Endothelial cell of umbilical vein (primary cell): ENCODE measurements around the gene MPC2. TPM values are rescaled to one million over a fixed set of nuclear protein-coding genes. Genes with fewer than 3 reads are reported as not detected.

Experiments
- BruUV-seq: library from RNA; stranded (reverse); fragments of 400-500 nt; replicated peaks from 2 replicates; lab custom pipeline; 2021; lab: Mats Ljungman, UMichigan
- CTCF ChIA-PET: fragments of 300-600, 350-600 bp; sonication (Branson Sonifier 250); formaldehyde crosslinking; loops from one replicate; lab custom pipeline; 2021; ENCODE audit warnings: antibody characterized with exemption, inconsistent platforms; lab: Charles Lee
- POLR2A ChIA-PET: fragments of 300-600, 350-600 bp; sonication (Branson Sonifier 250); formaldehyde crosslinking; loops from one replicate; lab custom pipeline; 2021; ENCODE audit warnings: antibody characterized with exemption, inconsistent platforms; lab: Charles Lee
- DNase-seq: peaks from one replicate; pipeline ENCODE4 v3.0.0-alpha.2; 2011; ENCODE audit warnings: low read depth, low spot score
- FAIRE-seq: peaks from 2 replicates; lab custom pipeline; 2011; peaks lifted over from hg19 to GRCh38; lab: Jason Lieb, UNC
- H2AFZ ChIP-seq: 2 replicates; pipeline ENCODE4 v1.6.0; 2012; ENCODE audit warnings: low read depth, low read length, control low read depth, inconsistent platforms
- H3K27ac ChIP-seq: 2 replicates; pipeline ENCODE4 v1.5.1; 2011; ENCODE audit warnings: low read depth, mild to moderate bottlenecking, control low read depth, low read length, moderate library complexity; ENCODE audit not compliant: insufficient read depth
- H3K27me3 ChIP-seq, 2 experiments: 2 replicates each; pipeline versions ENCODE4 v1.6.0 to v1.6.1; 2011; ENCODE audit warnings: low read length in 2 of 2, mixed read lengths in 1 of 2; ENCODE audit not compliant: control insufficient read depth in 2 of 2, insufficient read depth in 2 of 2
- H3K36me3 ChIP-seq, 2 experiments: 2 replicates in 1 of 2; 3 replicates in 1 of 2; pipeline ENCODE4 v1.5.1; 2011; ENCODE audit warnings: low read length in 2 of 2, mild to moderate bottlenecking in 1 of 2, moderate library complexity in 1 of 2; ENCODE audit not compliant: control insufficient read depth in 2 of 2, insufficient read depth in 2 of 2; ENCODE audit errors: extremely low read depth in 1 of 2
- H3K4me1 ChIP-seq: 3 replicates; pipeline ENCODE4 v1.5.1; 2011; ENCODE audit warnings: mild to moderate bottlenecking, low read length; ENCODE audit not compliant: control insufficient read depth, insufficient read depth; ENCODE audit errors: extremely low read depth
- H3K4me2 ChIP-seq: 2 replicates; pipeline ENCODE4 v1.6.1; 2011; ENCODE audit warnings: low read length, control low read depth, mixed read lengths; ENCODE audit not compliant: insufficient read depth
- H3K4me3 ChIP-seq, 3 experiments: fragments of 200-600 bp in 1 of 3; sonication (generic), shearing (Covaris generic) in 1 of 3; replicated peaks in 1 of 3; 2 replicates each; pipeline ENCODE4 v1.5.1; 2011 to 2016; ENCODE audit warnings: control low read depth in 3 of 3, low read length in 3 of 3, mild to moderate bottlenecking in 2 of 3, inconsistent platforms in 1 of 3, low read depth in 1 of 3, moderate library complexity in 1 of 3; ENCODE audit not compliant: insufficient read depth in 1 of 3
- H3K79me2 ChIP-seq: 2 replicates; pipeline ENCODE4 v1.6.0; 2012; ENCODE audit warnings: low read length, inconsistent platforms; ENCODE audit not compliant: control insufficient read depth, insufficient read depth
- H3K9ac ChIP-seq: replicated peaks from 2 replicates; pipeline ENCODE3; 2011; ENCODE audit warnings: low read length, control low read depth; ENCODE audit not compliant: insufficient read depth; ENCODE audit errors: extremely low read depth
- H3K9me1 ChIP-seq: replicated peaks from 3 replicates; pipeline ENCODE4 v1.6.0; 2011; ENCODE audit warnings: mild to moderate bottlenecking, low read length; ENCODE audit not compliant: control insufficient read depth, insufficient read depth; ENCODE audit errors: extremely low read depth
- H3K9me3 ChIP-seq: replicated peaks from 2 replicates; pipeline ENCODE4 v1.5.1; 2012; ENCODE audit warnings: low read length, inconsistent platforms; ENCODE audit not compliant: control insufficient read depth, insufficient read depth
- H4K20me1 ChIP-seq: replicated peaks from 2 replicates; pipeline ENCODE3; 2011; ENCODE audit warnings: mild to moderate bottlenecking, low read length; ENCODE audit not compliant: control insufficient read depth, insufficient read depth; ENCODE audit errors: extremely low read depth
- EZH2 ChIP-seq: IDR thresholded peaks from 2 replicates; pipeline ENCODE4 v1.6.1; 2012; ENCODE audit warnings: borderline replicate concordance, low read depth, mild to moderate bottlenecking, moderate library complexity, low read length, inconsistent platforms; ENCODE audit not compliant: severe bottlenecking
- FOS ChIP-seq: IDR thresholded peaks from 2 replicates; pipeline ENCODE4 v1.6.1; 2011; ENCODE audit warnings: mild to moderate bottlenecking, low read length, moderate library complexity, borderline replicate concordance; ENCODE audit not compliant: insufficient read depth
- GATA2 ChIP-seq: IDR thresholded peaks from 2 replicates; pipeline ENCODE4 v1.7.0; 2011; ENCODE audit warnings: low read depth, mild to moderate bottlenecking, moderate library complexity, mixed read lengths, low read length; ENCODE audit not compliant: insufficient read length, insufficient read depth
- JUN ChIP-seq: IDR thresholded peaks from 2 replicates; pipeline ENCODE4 v1.6.1; 2011; ENCODE audit warnings: borderline replicate concordance, low read depth; ENCODE audit not compliant: insufficient read length, insufficient read depth
- MYC ChIP-seq: IDR thresholded peaks from one replicate; pipeline ENCODE4 v1.6.1; 2011; ENCODE audit warnings: mild to moderate bottlenecking, low read depth, low read length
- POLR2A ChIP-seq: IDR thresholded peaks from 2 replicates; pipeline ENCODE4 v1.6.1; 2012; ENCODE audit warnings: low read depth, mild to moderate bottlenecking, control low read depth, low read length
- POLR2AphosphoS5 ChIP-seq: IDR thresholded peaks from 2 replicates; pipeline ENCODE4 v1.6.1; 2012; ENCODE audit warnings: low read depth, mild to moderate bottlenecking, control low read depth, low read length, moderate library complexity; ENCODE audit not compliant: insufficient read depth
- dilution Hi-C: fragments of 300-500 bp; cut with MboI; formaldehyde crosslinking; loops from one replicate; pipeline ENCODE4 v1.15.0; 2019; ENCODE audit warnings: low sequenced_read_pairs; ENCODE audit not compliant: extremely low pct_ligation_motif_present
- intact Hi-C: fragments of 100-400 bp; cut with micrococcal nuclease; formaldehyde crosslinking; loops from one replicate; pipeline ENCODE4 v1.10.0; 2022
- polyA plus RNA-seq, 4 experiments: library from polyadenylated mRNA; depleted of rRNA in 3 of 4; stranded (reverse) in 3 of 4; unstranded in 1 of 4; fragments of >200 nt; gene quantifications; 2 replicates each; pipeline versions ENCODE4 v1.2.1 to v1.2.3, GENCODE V29; 2011 to 2012; ENCODE audit warnings: missing spikeins in 1 of 4
- total RNA-seq: library from RNA; stranded (reverse); gene quantifications from 2 replicates; pipeline ENCODE4 v1.2.3, GENCODE V29; 2021
- TF ChIP-seq, protein P1 (sequence below), 2 donors: IDR thresholded peaks; 1 replicate in 1 of 2; 2 replicates in 1 of 2; pipeline ENCODE4 v1.5.1; 2011; ENCODE audit warnings: low read length in 2 of 2, mild to moderate bottlenecking in 2 of 2, moderate library complexity in 2 of 2, control low read depth in 1 of 2, inconsistent platforms in 1 of 2, low read depth in 1 of 2; ENCODE audit not compliant: insufficient read depth in 1 of 2; ENCODE audit errors: extremely low read depth in 1 of 2
- TF ChIP-seq, protein P2 (sequence below): IDR thresholded peaks from 2 replicates; pipeline ENCODE4 v1.6.1; 2011; ENCODE audit not compliant: insufficient read depth, insufficient read length

Gene MPC2
- total and polyA plus RNA-seq, 2 donors (not counting 3 experiments of a cell fraction or from before 2014, with no cell fraction given), result 14.9 to 35.8 TPM

DNA sequence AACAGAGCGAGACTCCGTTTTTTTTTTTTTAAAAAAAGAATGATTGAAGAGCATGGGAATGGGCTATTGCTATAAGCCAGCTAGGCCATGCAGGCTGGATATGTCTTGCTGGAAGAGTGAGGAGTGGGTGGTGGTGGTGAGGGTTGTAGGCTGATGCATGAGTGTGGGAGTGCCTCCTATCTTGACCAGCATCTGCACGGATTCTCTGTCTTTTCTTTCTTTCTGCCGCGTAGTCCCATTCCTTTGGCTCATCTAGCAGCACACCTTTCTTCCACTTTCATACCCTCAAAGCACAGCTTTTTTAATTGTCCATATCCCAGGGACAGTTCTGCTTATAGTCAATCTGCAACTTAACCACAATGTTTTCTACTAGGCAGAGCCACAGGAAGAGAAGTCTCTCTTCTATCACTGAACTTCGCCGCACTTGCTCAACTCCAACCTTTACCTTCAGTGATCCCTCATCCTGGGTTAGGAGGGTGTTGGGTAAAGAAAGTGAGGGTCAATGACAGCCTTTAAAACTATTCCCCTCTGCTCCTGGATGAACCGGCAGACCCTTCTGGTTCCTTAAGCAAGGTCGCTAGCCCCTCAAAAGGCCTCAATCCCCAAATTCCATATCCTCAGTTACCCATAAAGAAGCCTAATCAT is 38.2 kb downstream of the MPC2 start:
- no TSS peak for BruUV-seq
- H3K4me1 ChIP-seq, result no peaks in the 10 kb centered on the region
- ChIA-PET CTCF (no interaction called here), POLR2A (no interaction called here)
- no peaks in the 10 kb centered on the region for H3K36me3 ChIP-seq
- no peaks in the 10 kb centered on the region for H3K9me1 ChIP-seq
- DNase-seq (no peak), FAIRE-seq (no peak)
- no peaks in the 10 kb centered on the region for H4K20me1 ChIP-seq
- H3K4me3 ChIP-seq, result no peak overlapping the region
- no peak overlapping the region for H3K9ac ChIP-seq
- intact Hi-C loops, result no loop called here
- TF ChIP-seq POLR2A (no peak), EZH2 (no peak), JUN (no peak), FOS (no peak), MYC (no peak), GATA2 (no peak), POLR2AphosphoS5 (no peak)
- TF ChIP-seq, protein P1, sequence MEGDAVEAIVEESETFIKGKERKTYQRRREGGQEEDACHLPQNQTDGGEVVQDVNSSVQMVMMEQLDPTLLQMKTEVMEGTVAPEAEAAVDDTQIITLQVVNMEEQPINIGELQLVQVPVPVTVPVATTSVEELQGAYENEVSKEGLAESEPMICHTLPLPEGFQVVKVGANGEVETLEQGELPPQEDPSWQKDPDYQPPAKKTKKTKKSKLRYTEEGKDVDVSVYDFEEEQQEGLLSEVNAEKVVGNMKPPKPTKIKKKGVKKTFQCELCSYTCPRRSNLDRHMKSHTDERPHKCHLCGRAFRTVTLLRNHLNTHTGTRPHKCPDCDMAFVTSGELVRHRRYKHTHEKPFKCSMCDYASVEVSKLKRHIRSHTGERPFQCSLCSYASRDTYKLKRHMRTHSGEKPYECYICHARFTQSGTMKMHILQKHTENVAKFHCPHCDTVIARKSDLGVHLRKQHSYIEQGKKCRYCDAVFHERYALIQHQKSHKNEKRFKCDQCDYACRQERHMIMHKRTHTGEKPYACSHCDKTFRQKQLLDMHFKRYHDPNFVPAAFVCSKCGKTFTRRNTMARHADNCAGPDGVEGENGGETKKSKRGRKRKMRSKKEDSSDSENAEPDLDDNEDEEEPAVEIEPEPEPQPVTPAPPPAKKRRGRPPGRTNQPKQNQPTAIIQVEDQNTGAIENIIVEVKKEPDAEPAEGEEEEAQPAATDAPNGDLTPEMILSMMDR (IDR thresholded peaks at IDR 0.05; ENCODE audit: extremely low read depth in 1 of 2, insufficient read depth in 1 of 2, low read depth in 1 of 2, low read length in 2 of 2), result no peak
- TF ChIP-seq, protein P2, sequence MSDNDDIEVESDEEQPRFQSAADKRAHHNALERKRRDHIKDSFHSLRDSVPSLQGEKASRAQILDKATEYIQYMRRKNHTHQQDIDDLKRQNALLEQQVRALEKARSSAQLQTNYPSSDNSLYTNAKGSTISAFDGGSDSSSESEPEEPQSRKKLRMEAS, result no peak
- peaks cover 0 to 2% of the 10 kb centered on the region in 2 experiments for H3K27me3 ChIP-seq
- dilution Hi-C loops, result no loop called here
- H3K27ac ChIP-seq, result no peak overlapping the region
- H3K79me2 ChIP-seq, result no peaks in the 10 kb centered on the region
- H2AFZ ChIP-seq, result no peak overlapping the region
- H3K4me2 ChIP-seq, result no peak overlapping the region
- no peaks in the 10 kb centered on the region for H3K9me3 ChIP-seq
